HG03457 (cell line): Measurements from ENCODE around the gene LRRC30.
"Not testable (repeated sequence)": the region's sequence is repeated elsewhere in the genome, so short reads cannot be mapped to it uniquely, and the experiment has no call there.

Experiments
- ATAC-seq: cut with Tn5 transposase; IDR thresholded peaks from one replicate; pipeline ENCODE4 v1.9.1; 2021; ENCODE audit warnings: moderate number of reproducible peaks; ENCODE audit not compliant: unreplicated experiment

Gene LRRC30

DNA sequence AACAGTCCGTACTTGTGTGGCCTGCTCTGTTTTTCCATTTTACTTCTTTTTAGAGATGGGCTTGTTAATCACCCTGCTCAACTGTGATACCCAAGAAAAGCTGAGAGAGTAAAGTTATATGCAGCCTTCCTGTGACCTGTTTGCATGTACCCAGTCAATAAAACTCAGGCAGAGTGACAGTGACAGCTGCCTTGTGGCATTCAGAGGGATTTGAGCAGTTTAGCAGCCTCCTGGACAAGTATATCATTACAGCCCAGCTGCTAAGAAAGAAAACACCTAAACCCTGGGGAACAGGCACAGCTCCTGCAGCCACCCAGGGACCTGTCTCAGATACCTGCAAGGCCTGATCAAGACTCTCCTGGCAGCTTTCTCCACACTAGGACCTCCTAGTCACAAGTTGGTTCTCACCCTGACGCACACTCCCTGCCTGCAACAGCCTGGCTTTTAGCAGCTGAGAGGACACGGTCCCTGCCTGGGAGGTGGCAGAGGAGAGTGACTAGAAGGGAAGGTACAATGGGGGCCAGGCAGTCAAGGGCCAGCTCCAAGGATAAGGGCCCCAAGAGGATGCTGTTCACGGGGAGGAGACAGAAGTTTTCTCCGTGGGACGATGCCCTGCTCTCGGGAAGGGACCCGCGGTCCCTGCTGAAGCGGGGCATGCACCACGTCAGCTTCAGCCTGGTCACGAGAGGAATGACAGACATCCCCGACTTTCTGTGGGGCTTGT lies at the start of gene LRRC30:
TSS of gene LRRC30 (plus strand) at position 464 of the 724 bp plus-strand sequence. CDS start at position 514, 50 bp downstream.
- ATAC-seq, result no peak

GRCh38 chr18:7185701-7186100 lies 45.2 kb upstream of the LRRC30 start:
- ATAC-seq, result no peak

- ATAC-seq, result no peak
Measured at GRCh38 chr18:7190547-7191156, 40.2 kb upstream of the LRRC30 start.

DNA sequence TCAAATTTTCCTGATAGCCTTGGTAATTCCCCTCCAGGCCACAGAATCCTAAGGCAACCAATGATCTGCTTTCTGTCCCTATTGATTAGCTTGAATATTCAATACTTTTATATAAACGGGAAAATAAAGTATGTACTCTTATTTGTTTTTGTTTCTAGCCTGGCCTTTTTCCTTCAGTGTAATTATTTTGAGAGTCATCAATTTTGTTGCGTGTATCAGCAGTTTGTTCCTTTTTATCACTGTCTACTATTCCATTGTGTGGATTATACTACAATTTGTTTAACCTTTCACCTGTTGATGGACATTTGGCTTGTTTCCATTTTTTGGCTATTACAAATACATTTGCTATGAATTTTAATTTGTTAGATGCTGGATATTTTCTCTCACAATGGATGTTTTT lies 39.2 kb upstream of the LRRC30 start:
- ATAC-seq, result no peak

- no peak for ATAC-seq
Measured at GRCh38 chr18:7195266-7195665, 35.6 kb upstream of the LRRC30 start.

GRCh38 chr18:7196421-7196820 lies 34.5 kb upstream of the LRRC30 start:
- no peak for ATAC-seq

DNA sequence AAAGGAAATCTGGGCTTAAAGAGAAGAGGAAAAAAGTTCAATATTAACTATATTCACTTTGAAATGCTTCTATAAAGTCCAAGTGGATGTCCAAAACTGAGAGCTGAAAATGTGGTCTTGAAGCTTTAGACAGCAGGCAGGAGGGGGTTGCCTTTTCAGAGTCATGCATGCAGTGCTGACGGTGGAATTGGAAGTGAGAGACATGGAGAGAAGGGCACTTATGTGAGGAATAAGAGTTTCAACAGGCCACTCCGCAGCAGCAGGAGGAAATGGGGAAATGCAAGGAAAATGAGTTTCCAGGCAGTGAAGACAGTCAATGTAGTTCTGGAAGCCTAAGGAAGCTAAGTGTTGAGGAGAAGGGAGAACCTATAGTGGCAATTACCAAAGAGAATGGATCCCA lies 33.0 kb upstream of the LRRC30 start:
- no peak for ATAC-seq

GRCh38 chr18:7198326-7198725 lies 32.6 kb upstream of the LRRC30 start:
- ATAC-seq, result no peak

GRCh38 chr18:7201096-7201495 lies 29.8 kb upstream of the LRRC30 start:
- ATAC-seq, result no peak

DNA sequence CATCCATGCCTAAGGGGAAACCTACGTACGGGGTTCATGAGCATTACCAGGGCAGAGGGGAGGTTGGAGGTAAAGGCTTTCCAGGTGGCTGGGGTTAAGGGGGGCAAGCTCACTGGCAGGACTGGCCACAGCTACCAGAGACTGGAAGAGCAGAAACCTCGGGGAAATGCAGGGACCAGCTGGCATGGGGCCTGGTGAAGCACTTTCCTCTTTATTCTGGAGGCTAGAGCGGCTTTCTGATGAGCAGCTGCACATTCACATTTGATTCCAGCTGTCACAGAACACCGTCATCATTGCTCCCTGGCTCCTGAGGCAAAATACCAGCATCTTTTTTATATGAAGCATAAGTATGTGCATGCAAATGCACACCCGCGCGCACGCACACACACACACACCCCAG lies 28.7 kb upstream of the LRRC30 start:
- ATAC-seq, result no peak

DNA sequence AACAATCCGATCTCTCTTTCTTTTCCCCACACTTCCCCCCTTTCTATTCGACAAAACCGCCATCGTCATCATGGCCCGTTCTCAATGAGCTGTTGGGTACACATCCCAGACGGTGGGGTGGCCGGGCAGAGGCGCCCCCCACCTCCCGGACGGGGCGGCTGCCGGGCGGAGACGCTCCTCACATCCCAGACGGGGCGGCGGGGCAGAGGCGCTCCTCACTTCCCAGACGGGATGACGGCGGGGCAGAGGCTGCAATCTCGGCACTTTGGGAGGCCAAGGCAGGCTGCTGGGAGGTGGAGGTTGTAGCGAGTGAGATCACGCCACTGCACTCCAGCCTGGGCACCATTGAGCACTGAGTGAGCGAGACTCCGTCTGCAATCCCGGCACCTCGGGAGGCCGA lies 27.3 kb upstream of the LRRC30 start:
- not testable (repeated sequence) for ATAC-seq

- no peak for ATAC-seq
Measured at GRCh38 chr18:7205346-7205745, 25.5 kb upstream of the LRRC30 start.

- no peak for ATAC-seq
Measured at GRCh38 chr18:7206217-7206616, 24.7 kb upstream of the LRRC30 start.

DNA sequence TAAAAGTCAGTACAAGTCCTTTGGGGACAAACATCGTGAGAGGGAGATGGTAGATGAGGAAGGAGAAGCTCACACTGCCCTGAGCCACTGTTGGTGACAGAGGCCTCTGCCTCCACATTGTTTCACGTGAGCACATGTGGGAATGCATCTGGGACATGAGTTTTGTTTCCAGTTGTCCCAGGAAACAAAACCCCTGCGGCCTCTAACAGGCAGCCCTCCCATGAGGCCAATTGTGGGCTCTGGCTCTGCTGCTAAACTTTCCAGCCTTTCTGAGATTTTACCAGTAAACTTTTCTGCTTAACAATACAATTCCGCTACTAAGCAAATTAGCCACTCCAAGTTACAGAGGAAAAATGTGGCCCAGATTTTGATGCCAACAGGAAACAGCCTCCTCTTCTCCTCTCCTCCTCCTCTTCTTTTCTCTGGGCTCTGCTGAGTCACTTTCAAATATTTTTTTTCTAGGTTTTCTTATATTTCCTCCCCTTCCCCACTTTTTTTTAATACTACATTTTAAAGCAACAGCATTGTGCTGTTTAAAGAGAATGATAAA lies 23.4 kb upstream of the LRRC30 start:
- ATAC-seq, result no peak

DNA sequence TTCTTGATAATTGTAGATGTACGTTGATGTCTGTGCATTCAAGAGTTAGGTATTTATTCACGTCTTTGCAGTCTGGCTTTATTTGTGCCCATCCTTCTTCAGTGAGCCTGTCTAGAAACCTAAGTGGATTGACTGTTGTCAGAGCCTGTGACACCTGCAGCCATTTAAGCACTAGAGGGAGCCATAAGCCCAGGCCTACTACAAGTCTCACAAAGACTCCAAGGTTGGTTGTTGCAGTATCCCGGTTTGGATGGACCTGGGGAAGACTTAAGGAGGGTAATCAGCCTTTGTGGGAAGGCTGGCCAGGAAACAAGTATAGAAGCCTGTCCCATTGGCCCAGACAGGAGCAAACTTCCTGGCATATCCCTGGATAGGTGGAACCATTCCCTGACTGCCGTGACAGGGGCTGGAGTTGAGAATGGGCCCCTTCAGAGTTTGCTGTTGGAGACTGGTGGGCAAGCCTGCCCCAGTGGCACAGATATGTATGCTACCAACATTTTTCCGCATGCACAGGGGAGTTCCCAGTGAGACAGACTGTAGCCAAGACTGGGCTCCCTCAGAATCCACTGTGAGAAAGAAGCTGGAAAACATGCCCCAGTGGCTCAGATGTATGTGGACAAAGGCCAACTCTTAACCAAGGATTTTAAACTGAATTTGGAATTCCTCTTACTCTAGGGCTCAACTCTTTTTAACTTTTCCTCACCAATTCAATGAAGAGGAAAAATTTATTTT lies 9.3 kb upstream of the LRRC30 start:
- ATAC-seq, result no peak

DNA sequence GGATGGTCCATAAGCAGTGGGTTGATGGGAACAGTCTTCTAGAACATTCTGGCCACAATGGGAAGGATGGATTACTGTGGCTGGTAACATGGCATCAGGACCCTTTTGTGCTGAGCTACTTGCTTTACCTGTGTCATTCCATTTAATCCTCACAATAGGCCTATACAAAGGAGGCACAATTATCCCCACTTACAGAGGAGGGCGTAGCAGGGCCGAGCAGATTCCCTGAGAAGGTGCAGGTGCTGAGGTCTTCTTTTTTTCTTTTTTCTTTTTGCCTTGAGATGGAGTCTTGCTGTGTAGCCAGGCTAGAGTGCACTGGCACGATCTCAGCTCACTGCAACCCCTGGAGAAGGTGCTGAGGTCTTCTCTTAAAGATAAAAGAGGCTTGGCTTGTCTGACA lies 6.7 kb upstream of the LRRC30 start:
- no peak for ATAC-seq

DNA sequence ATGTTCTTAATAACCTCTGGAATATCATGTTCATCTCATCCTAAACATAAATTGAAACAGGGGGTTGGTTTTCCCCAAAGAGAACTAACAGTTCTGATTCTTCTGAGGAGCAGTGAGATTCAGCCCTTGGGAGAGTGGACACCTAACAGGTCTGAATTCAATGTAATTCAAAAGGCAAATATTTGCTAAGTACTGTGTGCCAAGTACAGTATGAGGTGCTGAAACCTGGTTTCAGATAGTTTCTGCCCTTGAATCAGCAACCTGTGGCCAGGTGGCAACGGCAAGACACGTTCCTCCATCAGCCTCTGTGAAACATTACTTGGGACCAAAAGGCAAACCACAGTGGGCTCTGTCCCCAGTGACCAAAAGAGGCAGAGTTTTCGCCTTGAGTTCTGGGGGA lies 1.3 kb downstream of the LRRC30 start:
- no peak for ATAC-seq

DNA sequence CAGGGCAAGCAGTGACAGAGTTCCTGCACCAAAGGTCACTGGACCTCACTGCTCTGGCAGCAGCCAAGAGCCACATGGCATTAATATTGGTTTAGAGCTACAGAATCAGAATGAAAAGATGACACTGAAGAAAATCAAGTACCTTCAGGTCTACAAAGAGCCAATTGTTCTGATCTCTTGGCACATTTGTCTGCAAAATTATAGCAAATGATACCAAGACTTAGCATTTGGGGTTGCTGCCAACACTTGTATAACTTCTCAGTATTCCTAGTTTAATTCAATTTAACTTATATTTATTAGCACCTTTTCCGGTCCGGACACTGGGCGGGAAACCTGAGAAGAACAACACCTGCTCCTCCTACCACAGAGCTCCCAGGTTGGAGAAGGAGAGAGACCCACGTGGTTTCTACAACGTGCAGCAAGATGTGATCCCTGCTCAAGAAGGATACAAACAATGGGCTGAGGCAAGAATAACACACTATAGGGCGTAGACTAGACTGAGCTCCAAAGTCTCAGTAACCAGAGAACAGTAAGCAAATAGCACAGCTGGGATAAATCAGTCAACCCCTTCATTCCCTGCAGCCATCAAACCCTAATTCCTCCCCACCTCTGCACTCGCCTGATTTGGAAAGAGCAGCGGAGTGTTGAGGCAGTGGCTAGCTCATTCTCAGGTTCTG lies 2.4 kb downstream of the LRRC30 start:
- no peak for ATAC-seq

DNA sequence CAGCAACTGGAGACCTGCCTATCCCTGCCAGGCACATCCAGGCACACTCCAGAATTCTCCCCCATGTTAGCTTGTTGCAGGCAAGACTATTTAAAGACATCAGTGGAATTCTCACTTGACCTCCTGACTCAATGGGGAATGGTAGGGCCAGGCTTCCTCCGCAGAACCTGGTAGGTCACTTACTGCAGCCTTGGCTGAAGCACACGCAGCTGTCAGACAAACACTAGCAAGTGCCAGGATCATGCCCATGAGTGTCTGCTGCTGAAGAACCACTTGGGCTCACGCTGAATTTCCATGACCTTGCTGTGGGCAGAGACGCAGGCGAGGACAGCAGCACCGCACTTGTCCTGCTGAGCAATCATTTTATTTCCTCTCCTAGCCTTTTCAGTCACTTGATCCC lies 3.2 kb downstream of the LRRC30 start:
- no peak for ATAC-seq

- ATAC-seq, result no peak
Measured at GRCh38 chr18:7234956-7235355, 4.1 kb downstream of the LRRC30 start.

DNA sequence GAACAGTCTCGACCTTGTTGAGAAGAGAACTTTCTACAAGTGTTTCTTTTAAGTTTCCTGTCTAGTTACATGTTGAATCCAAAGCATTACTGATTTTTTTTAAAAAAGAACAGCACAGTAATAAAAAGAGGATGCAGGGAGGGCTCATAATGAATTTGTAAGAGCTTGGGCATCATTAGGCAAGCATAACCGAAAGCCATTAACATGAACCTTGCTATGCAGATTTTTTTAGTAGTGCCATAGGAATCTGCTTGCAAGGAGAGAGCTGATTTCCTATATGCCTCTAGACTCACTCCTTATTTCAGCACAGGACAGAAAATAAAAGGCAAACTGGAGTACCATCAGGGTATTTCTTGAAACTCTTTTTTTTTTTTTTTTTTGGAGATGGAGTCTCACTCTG lies 5.2 kb downstream of the LRRC30 start:
- no peak for ATAC-seq
